Natural killer cell (primary cell): ENCODE measurements around the gene RNGTT. TPM values are rescaled to one million over a fixed set of nuclear protein-coding genes. Genes with fewer than 3 reads are reported as not detected.
"Not testable (repeated sequence)": the region's sequence is repeated elsewhere in the genome, so short reads cannot be mapped to it uniquely, and the experiment has no call there.

Experiments
- ATAC-seq, 3 donors: fragments of 150-1000 bp in 2 of 3; fragments of 200-7000 bp in 1 of 3; cut with Tn5 transposase; 1 replicate in 1 of 3; 2 replicates in 2 of 3; pipeline ENCODE4 v1.10.0; 2021; ENCODE audit warnings: mild to moderate bottlenecking in 2 of 3, moderate library complexity in 2 of 3
- DNase-seq, 2 donors: peaks; one replicate each; pipeline versions ENCODE4 v3.0.0 to v3.0.0-alpha.2; 2013 to 2021; ENCODE audit warnings: mixed read lengths in 1 of 2
- H3K27ac ChIP-seq: one replicate; pipeline ENCODE4 v1.5.1; 2013; ENCODE audit warnings: mild to moderate bottlenecking, low read length
- H3K27me3 ChIP-seq: one replicate; pipeline ENCODE4 v1.6.1; 2013; ENCODE audit warnings: low read length; ENCODE audit not compliant: control insufficient read depth, insufficient read depth
- H3K36me3 ChIP-seq: one replicate; pipeline ENCODE4 v1.6.1; 2013; ENCODE audit warnings: low read length; ENCODE audit not compliant: control insufficient read depth, insufficient read depth
- H3K4me1 ChIP-seq: one replicate; pipeline ENCODE4 v1.6.1; 2013; ENCODE audit warnings: low read length; ENCODE audit not compliant: control insufficient read depth, insufficient read depth
- H3K4me3 ChIP-seq: one replicate; pipeline ENCODE4 v1.5.1; 2013; ENCODE audit warnings: low read length
- H3K9me3 ChIP-seq: one replicate; pipeline ENCODE4 v1.6.1; 2013; ENCODE audit warnings: low read length; ENCODE audit not compliant: control insufficient read depth, insufficient read depth
- H3K27ac Mint-ChIP-seq, 2 donors: one replicate each; pipeline ENCODE4 v1.8.0; 2022; ENCODE audit warnings: mild to moderate bottlenecking in 2 of 2, mixed read lengths in 2 of 2, moderate library complexity in 1 of 2
- H3K27me3 Mint-ChIP-seq, 2 donors: one replicate each; pipeline ENCODE4 v1.8.0; 2022; ENCODE audit warnings: low read depth in 2 of 2, mixed read lengths in 2 of 2
- H3K36me3 Mint-ChIP-seq: one replicate; pipeline ENCODE4 v1.8.0; 2022; ENCODE audit warnings: mixed read lengths
- H3K4me1 Mint-ChIP-seq, 2 donors: one replicate each; pipeline ENCODE4 v1.8.0; 2022; ENCODE audit warnings: mixed read lengths in 2 of 2
- H3K4me3 Mint-ChIP-seq: one replicate; pipeline ENCODE4 v1.8.0; 2022; ENCODE audit warnings: mild to moderate bottlenecking, moderate library complexity, mixed read lengths
- H3K9me3 Mint-ChIP-seq, 2 donors: one replicate each; pipeline ENCODE4 v1.8.0; 2022; ENCODE audit warnings: mixed read lengths in 2 of 2
- CTCF ChIP-seq: fragments of 200-600 bp; IDR thresholded peaks from one replicate; pipeline ENCODE4 v1.8.0; 2022; ENCODE audit warnings: antibody characterized with exemption
- WGBS: methylation state at CpG from one replicate; pipeline ENCODE4 v1.1.7; 2013; ENCODE audit warnings: missing lambda C conversion rate; ENCODE audit not compliant: insufficient coverage; 5-methylcytosine and 5-hydroxymethylcytosine counted together
- intact Hi-C: fragments of 100-400 bp; cut with micrococcal nuclease; formaldehyde crosslinking; loops from one replicate; pipeline ENCODE4 v1.14.2; 2022
- total RNA-seq, 4 donors: library from RNA; stranded (reverse); fragments of 120-200 nt in 1 of 4; gene quantifications; one replicate each; pipeline versions ENCODE4 v1.2.3 to v1.2.4, GENCODE V29; 2013 to 2022

Gene RNGTT
- total RNA-seq, 3 donors from 2014 or later (not counting 1 experiment from before 2014, with no cell fraction given) = 23.1 to 27.2 (median 23.1) TPM

GRCh38 chr6:88725111-88725975 lies 238.1 kb downstream of the RNGTT start:
- H3K4me1 ChIP-seq = peaks cover 10% of the 10 kb centered on the region
- no peaks in the 10 kb centered on the region for H3K27me3 ChIP-seq
- Mint-ChIP-seq H3K27me3 (no peaks in the 10 kb centered on the region), H3K9me3 (no peaks in the 10 kb centered on the region), H3K36me3 (no peaks in the 10 kb centered on the region), H3K4me3 (peak overlapping the region; percentile 59), H3K4me1 (peaks cover 27 to 31% of the 10 kb centered on the region in 2 donors), H3K27ac (peak overlapping the region; percentile 5 to 45)
- intact Hi-C loops = no loop called here
- WGBS = 90% methylated on average over 12 of the region's 13 CpGs
- no peak for TF ChIP-seq CTCF
- no peaks in the 10 kb centered on the region for H3K36me3 ChIP-seq
- ATAC-seq = peak in 1 of 3 donors; percentile 42
- peak in 1 of 2 donors; percentile 13 for DNase-seq
- no peaks in the 10 kb centered on the region for H3K9me3 ChIP-seq
- no peak overlapping the region for H3K27ac ChIP-seq
- no peak overlapping the region for H3K4me3 ChIP-seq

GRCh38 chr6:88722686-88723085 lies 240.7 kb downstream of the RNGTT start:
- Mint-ChIP-seq H3K27me3 (no peaks in the 10 kb centered on the region), H3K4me1 (peaks cover 25% of the 10 kb centered on the region in 2 donors), H3K4me3 (no peak overlapping the region), H3K9me3 (no peaks in the 10 kb centered on the region), H3K27ac (no peak overlapping the region), H3K36me3 (no peaks in the 10 kb centered on the region)
- TF ChIP-seq CTCF = no peak
- no peak for DNase-seq
- Histone ChIP-seq H3K9me3 (no peaks in the 10 kb centered on the region), H3K4me3 (no peak overlapping the region), H3K27ac (no peak overlapping the region), H3K36me3 (no peaks in the 10 kb centered on the region), H3K4me1 (peaks cover 10% of the 10 kb centered on the region), H3K27me3 (no peaks in the 10 kb centered on the region)
- WGBS = 100% methylated on average over 2 of the region's 3 CpGs
- no peak for ATAC-seq
- intact Hi-C loops = no loop called here

- H3K27ac Mint-ChIP-seq, H3K9me3 Mint-ChIP-seq: not testable (repeated sequence)
- WGBS = no CpG with 5 or more reads among the region's 1 CpG
Measured at GRCh38 chr6:88716399-88716798, 247.0 kb downstream of the RNGTT start.

GRCh38 chr6:88712243-88712936 lies 251.0 kb downstream of the RNGTT start:
- 100% methylated on average over 1 of the region's 3 CpGs for WGBS
- H3K36me3 Mint-ChIP-seq = peaks cover 7% of the 10 kb centered on the region
- H3K9me3 Mint-ChIP-seq = no peaks in the 10 kb centered on the region
- Histone ChIP-seq H3K36me3 (no peaks in the 10 kb centered on the region), H3K27ac (no peak overlapping the region), H3K4me1 (no peaks in the 10 kb centered on the region), H3K9me3 (no peaks in the 10 kb centered on the region), H3K4me3 (no peak overlapping the region), H3K27me3 (no peaks in the 10 kb centered on the region)
- intact Hi-C loops = no loop called here
- H3K27ac Mint-ChIP-seq = no peak overlapping the region
- no peak for ATAC-seq
- peaks cover 10 to 12% of the 10 kb centered on the region in 2 donors for H3K4me1 Mint-ChIP-seq
- no peak for TF ChIP-seq CTCF
- no peak for DNase-seq
- H3K4me3 Mint-ChIP-seq = no peak overlapping the region
- H3K27me3 Mint-ChIP-seq = no peaks in the 10 kb centered on the region

More at GRCh38 chr6:88716399-88716798, 247.0 kb downstream of the RNGTT start:
- peaks cover 10 to 12% of the 10 kb centered on the region in 2 donors for H3K4me1 Mint-ChIP-seq
- H3K4me3 Mint-ChIP-seq, H3K36me3 ChIP-seq, H3K36me3 Mint-ChIP-seq, H3K27me3 ChIP-seq, ATAC-seq, H3K27ac ChIP-seq, DNase-seq, intact Hi-C loops, H3K27me3 Mint-ChIP-seq, H3K4me3 ChIP-seq, H3K4me1 ChIP-seq, H3K9me3 ChIP-seq: not testable (repeated sequence)
